ENCODE data around the gene THRAP3.
"Not testable (repeated sequence)": the region's sequence is repeated elsewhere in the genome, so short reads cannot be mapped to it uniquely, and the experiment has no call there.

THRAP3 gene

GRCh38 chr1:36208978-36209703, 15.1 kb upstream of the THRAP3 start:
- no peak for DNase-seq (ENCODE audit: low spot score)
- no peak for TF ChIP-seq CTCF (IDR thresholded peaks at IDR 0.05; ENCODE audit: extremely low read depth, missing control alignments)

- DNase-seq (ENCODE audit: low spot score): no peak
- TF ChIP-seq CTCF (IDR thresholded peaks at IDR 0.05; ENCODE audit: extremely low read depth, missing control alignments): no peak
Measured at GRCh38 chr1:36211307-36211706, 12.9 kb upstream of the THRAP3 start.

- no peak for DNase-seq (ENCODE audit: low spot score)
- TF ChIP-seq CTCF (IDR thresholded peaks at IDR 0.05; ENCODE audit: extremely low read depth, missing control alignments): no peak
Measured at GRCh38 chr1:36211841-36212240, 12.4 kb upstream of the THRAP3 start.

GRCh38 chr1:36212782-36213181, 11.5 kb upstream of the THRAP3 start:
- no peak for TF ChIP-seq CTCF (IDR thresholded peaks at IDR 0.05; ENCODE audit: extremely low read depth, missing control alignments)
- DNase-seq (ENCODE audit: low spot score): no peak

- no peak for DNase-seq (ENCODE audit: low spot score)
- TF ChIP-seq CTCF (IDR thresholded peaks at IDR 0.05; ENCODE audit: extremely low read depth, missing control alignments): no peak
Measured at GRCh38 chr1:36217670-36218069, 6.6 kb upstream of the THRAP3 start.

GRCh38 chr1:36221901-36222300, 2.3 kb upstream of the THRAP3 start:
- not testable (repeated sequence) for DNase-seq (ENCODE audit: low spot score)

GRCh38 chr1:36222481-36223380, 1.5 kb upstream of the THRAP3 start:
- no peak for TF ChIP-seq CTCF (IDR thresholded peaks at IDR 0.05; ENCODE audit: extremely low read depth, missing control alignments)
- DNase-seq (ENCODE audit: low spot score): no peak

Measured in GM20000 (cell line).